ENCODE results near the gene ZFAND3. TPM values are rescaled to one million over a fixed set of nuclear protein-coding genes. Genes with fewer than 3 reads are reported as not detected.

Gene ZFAND3
- polyA plus RNA-seq, 3 donors, result 11.5 to 21.1 (median 11.7) TPM

GRCh38 chr6:37971711-37972390, 152.3 kb downstream of the ZFAND3 start:
- Histone ChIP-seq H2AFZ (ENCODE audit: insufficient read depth, low read depth, low read length, poor library complexity, severe bottlenecking) (no peak overlapping the region), H3K36me3 (replicated peaks in 1 of 2; ENCODE audit: control insufficient read depth in 1 of 2, insufficient read depth in 2 of 2, low read length in 2 of 2) (peaks cover 0 to 9% of the 10 kb centered on the region in 2 donors), H3K27ac (ENCODE audit: low read depth in 1 of 2, low read length in 2 of 2) (peak overlapping the region in 1 of 2 donors; percentile 5), H4K20me1 (ENCODE audit: insufficient read depth, low read length) (peaks cover 100% of the 10 kb centered on the region), H3K4me2 (replicated peaks; ENCODE audit: extremely low read depth, low read length, poor library complexity, severe bottlenecking) (no peak overlapping the region), H3K27me3 (ENCODE audit: control insufficient read depth in 2 of 2, insufficient read depth in 2 of 2, low read length in 2 of 2) (no peaks in the 10 kb centered on the region), H3K4me3 (replicated peaks in 1 of 3; ENCODE audit: low read depth in 2 of 3, low read length in 3 of 3) (no peak overlapping the region), H3K4me1 (ENCODE audit: control insufficient read depth in 1 of 2, insufficient read depth in 2 of 2, low read length in 2 of 2) (no peaks in the 10 kb centered on the region), H3K79me2 (ENCODE audit: insufficient read depth, low read length) (peaks cover 93% of the 10 kb centered on the region), H3K9ac (ENCODE audit: insufficient read depth, low read length, poor library complexity, severe bottlenecking) (no peak overlapping the region), H3K9me3 (replicated peaks in 1 of 2; ENCODE audit: control insufficient read depth in 1 of 2, insufficient read depth in 1 of 2, low read length in 2 of 2) (peaks cover 17 to 21% of the 10 kb centered on the region in 2 donors)
- intact Hi-C loops (cut with micrococcal nuclease), result no loop called here
- Mint-ChIP-seq H3K4me3 (no peak overlapping the region), H3K4me1 (peaks cover 21% of the 10 kb centered on the region), H3K27ac (peak overlapping the region in 1 of 7 donors; percentile 60), H3K27me3 (ENCODE audit: low read depth in 3 of 3) (peaks cover 0 to 1% (median 0%) of the 10 kb centered on the region in 3 donors), H3K9me3 (peaks cover 6 to 25% (median 19%) of the 10 kb centered on the region in 7 donors), H3K36me3 (peaks cover 5 to 17% of the 10 kb centered on the region in 2 donors)
- DNase-seq, result no peak
- no peak for TF ChIP-seq CTCF (IDR thresholded peaks at IDR 0.05)
- WGBS (ENCODE audit: insufficient coverage), result no CpG with 5 or more reads among the region's 4 CpGs

GRCh38 chr6:37972994-37973757, 153.6 kb downstream of the ZFAND3 start:
- Histone ChIP-seq H3K79me2 (ENCODE audit: insufficient read depth, low read length) (peaks cover 93% of the 10 kb centered on the region), H3K27ac (ENCODE audit: low read depth in 1 of 2, low read length in 2 of 2) (no peak overlapping the region)
- peaks cover 0 to 1% (median 0%) of the 10 kb centered on the region in 3 donors for H3K27me3 Mint-ChIP-seq (ENCODE audit: low read depth in 3 of 3)

More at GRCh38 chr6:37972994-37973757, 153.6 kb downstream of the ZFAND3 start:
- intact Hi-C loops (cut with micrococcal nuclease), result no loop called here
- WGBS (ENCODE audit: insufficient coverage), result no CpG with 5 or more reads among the region's 1 CpG
- H3K9ac ChIP-seq (ENCODE audit: insufficient read depth, low read length, poor library complexity, severe bottlenecking), result no peak overlapping the region
- Mint-ChIP-seq H3K4me3 (no peak overlapping the region), H3K27ac (no peak overlapping the region), H3K4me1 (peaks cover 18% of the 10 kb centered on the region), H3K9me3 (peaks cover 6 to 25% (median 19%) of the 10 kb centered on the region in 7 donors), H3K36me3 (peaks cover 5 to 14% of the 10 kb centered on the region in 2 donors)
- no peak overlapping the region for H3K4me3 ChIP-seq (replicated peaks in 1 of 3; ENCODE audit: low read depth in 2 of 3, low read length in 3 of 3)
- H3K36me3 ChIP-seq (replicated peaks in 1 of 2; ENCODE audit: control insufficient read depth in 1 of 2, insufficient read depth in 2 of 2, low read length in 2 of 2), result peaks cover 0 to 9% of the 10 kb centered on the region in 2 donors
- peaks cover 17 to 21% of the 10 kb centered on the region in 2 donors for H3K9me3 ChIP-seq (replicated peaks in 1 of 2; ENCODE audit: control insufficient read depth in 1 of 2, insufficient read depth in 1 of 2, low read length in 2 of 2)
- H2AFZ ChIP-seq (ENCODE audit: insufficient read depth, low read depth, low read length, poor library complexity, severe bottlenecking), result no peak overlapping the region
- TF ChIP-seq CTCF (IDR thresholded peaks at IDR 0.05), result no peak
- H3K4me1 ChIP-seq (ENCODE audit: control insufficient read depth in 1 of 2, insufficient read depth in 2 of 2, low read length in 2 of 2), result no peaks in the 10 kb centered on the region
- no peak for DNase-seq
- H3K27me3 ChIP-seq (ENCODE audit: control insufficient read depth in 2 of 2, insufficient read depth in 2 of 2, low read length in 2 of 2), result no peaks in the 10 kb centered on the region
- peaks cover 100% of the 10 kb centered on the region for H4K20me1 ChIP-seq (ENCODE audit: insufficient read depth, low read length)
- H3K4me2 ChIP-seq (replicated peaks; ENCODE audit: extremely low read depth, low read length, poor library complexity, severe bottlenecking), result no peak overlapping the region

Data from CD14-positive monocyte (primary cell).